GM11168 (cell line): ENCODE data around the gene CYTH1.
"Not testable (repeated sequence)": the region's sequence is repeated elsewhere in the genome, so short reads cannot be mapped to it uniquely, and the experiment has no call there.

Source experiments
- in situ Hi-C: fragments of 300-500 bp; cut with MboI; formaldehyde crosslinking; loops from one replicate; pipeline ENCODE4 v1.12.0; 2022; ENCODE audit warnings: low sequenced_read_pairs; ENCODE audit not compliant: unreplicated experiment

The CYTH1 gene

DNA sequence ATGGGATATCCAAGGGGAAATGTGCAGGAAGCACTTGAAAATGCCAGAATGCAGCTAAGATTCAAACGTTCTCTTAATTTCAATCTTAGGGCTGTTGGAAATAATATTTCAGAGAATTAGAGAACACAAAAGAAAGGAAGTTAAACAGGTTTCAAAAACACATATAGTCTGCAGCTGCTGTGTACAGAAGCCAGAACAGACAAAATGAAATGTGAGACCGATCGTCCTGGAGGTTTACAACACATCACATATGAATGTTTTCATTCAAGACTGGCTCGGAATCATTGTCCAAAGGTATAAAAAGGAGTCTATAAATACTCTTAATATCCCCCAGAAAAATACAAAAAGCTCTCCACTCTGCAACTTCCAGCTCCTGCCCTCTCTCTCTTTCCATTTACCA, 14.3 kb downstream of the CYTH1 start:
- in situ Hi-C loops = no loop called here

- in situ Hi-C loops = no loop called here
Observed at GRCh38 chr17:78766743-78767294, 15.3 kb downstream of the CYTH1 start.

GRCh38 chr17:78766225-78766624, 15.8 kb downstream of the CYTH1 start:
- in situ Hi-C loops = no loop called here

DNA sequence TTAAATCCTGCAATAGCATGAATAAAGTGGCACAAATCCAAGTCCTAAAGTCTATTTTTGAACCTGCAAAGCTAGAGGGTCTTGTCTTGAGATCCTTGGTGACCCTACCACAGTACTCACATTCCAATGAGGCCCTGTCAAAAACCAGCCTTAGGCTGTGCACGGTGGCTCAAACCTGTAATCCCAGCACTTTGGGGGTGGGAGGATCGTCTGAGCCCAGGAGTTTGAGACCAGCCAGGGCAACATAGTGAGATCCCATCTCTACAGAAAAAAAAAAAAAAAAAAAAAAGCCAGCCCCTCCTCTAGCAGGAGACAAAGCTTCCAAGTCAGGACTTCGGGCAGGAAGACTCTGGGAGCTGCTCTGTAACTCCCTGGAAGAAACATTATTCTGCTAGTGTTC, 16.3 kb downstream of the CYTH1 start:
- in situ Hi-C loops = no loop called here

- in situ Hi-C loops = no loop called here
Observed at GRCh38 chr17:78764871-78765270, 17.2 kb downstream of the CYTH1 start.

DNA sequence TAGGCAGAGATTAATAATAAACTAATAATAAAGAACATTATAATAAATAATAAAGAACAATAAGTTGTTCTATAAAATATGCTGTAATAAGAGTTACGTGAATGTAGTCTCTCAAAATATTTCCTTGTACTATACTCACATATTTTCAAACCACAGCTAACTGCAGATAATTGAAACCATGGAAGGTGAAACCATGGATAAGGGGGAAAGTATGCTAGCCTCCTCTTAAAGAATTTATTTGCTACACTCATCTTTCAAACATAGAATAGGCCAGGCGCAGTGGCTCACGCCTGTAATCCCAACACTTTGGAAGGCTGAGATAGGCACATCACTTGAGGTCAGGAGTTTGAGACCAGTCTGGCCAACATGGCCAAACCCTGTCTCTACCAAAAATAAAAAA, 18.5 kb downstream of the CYTH1 start:
- in situ Hi-C loops = no loop called here

DNA sequence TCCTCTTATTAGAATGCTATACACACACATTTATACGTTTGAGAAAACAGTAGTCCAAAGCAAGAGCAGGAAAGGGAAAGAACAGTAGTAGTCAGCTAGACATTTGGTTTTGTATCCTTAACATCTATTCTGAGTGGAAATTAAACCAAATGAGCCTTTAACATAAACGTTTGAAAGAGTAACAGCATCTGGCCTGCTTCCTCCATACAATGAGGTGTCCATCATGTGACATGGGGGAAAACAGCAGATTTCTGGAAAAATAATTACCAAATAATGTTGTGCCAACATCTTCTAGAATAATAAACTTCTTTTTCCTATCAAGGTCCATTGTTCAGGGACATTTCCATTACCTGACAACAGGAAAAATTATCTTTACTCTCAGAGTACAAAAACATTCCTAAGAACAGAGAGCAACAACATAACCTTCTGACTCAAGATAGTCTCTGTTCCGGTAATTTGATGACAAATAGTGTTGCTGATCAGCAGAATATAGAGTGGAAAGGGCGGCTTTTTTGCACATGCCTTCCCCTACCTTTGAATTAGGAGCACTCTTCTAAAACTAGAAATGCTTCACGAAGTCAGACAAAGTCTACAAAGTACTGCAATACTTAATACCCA, 20.2 kb downstream of the CYTH1 start:
- in situ Hi-C loops = no loop called here

- in situ Hi-C loops = no loop called here
Observed at GRCh38 chr17:78759969-78760352, 22.1 kb downstream of the CYTH1 start.

DNA sequence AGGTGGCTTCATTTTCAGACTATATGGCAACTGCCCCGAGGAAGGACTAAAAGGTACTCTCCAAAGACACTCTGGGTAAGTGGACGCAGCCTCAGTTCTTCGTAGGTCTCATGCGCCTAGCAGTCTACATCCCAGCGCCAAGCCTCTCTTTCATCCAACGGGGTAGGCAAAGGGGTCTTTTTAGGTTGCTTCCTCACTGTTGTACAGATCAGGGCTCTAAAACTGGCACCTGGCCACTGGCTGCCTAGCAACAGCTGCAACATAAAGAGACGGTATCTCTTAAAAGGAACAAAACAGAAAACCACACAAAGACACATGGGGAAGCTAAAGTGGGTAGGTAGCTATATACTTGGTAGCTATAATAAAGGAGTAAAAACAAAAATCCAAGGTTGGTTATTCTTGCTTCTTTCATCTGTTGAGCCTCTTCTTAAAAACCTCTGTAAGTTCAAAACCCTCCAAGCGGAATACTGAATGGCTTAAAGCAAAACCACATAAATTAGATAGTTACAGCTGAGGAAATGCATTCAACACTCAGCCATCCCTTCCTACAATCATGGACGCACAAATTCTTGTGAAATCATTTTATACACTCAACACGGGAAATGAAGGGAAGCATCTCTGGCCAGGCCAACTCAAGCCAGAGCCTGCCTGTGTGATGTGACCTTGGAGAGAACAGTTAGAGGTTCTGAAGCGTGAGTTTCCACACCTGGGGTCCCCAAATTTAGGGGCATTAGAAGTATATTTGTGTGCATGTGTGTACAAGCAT, 22.7 kb downstream of the CYTH1 start:
- in situ Hi-C loops = no loop called here

GRCh38 chr17:78753316-78754250, 28.5 kb downstream of the CYTH1 start:
- in situ Hi-C loops = no loop called here

DNA sequence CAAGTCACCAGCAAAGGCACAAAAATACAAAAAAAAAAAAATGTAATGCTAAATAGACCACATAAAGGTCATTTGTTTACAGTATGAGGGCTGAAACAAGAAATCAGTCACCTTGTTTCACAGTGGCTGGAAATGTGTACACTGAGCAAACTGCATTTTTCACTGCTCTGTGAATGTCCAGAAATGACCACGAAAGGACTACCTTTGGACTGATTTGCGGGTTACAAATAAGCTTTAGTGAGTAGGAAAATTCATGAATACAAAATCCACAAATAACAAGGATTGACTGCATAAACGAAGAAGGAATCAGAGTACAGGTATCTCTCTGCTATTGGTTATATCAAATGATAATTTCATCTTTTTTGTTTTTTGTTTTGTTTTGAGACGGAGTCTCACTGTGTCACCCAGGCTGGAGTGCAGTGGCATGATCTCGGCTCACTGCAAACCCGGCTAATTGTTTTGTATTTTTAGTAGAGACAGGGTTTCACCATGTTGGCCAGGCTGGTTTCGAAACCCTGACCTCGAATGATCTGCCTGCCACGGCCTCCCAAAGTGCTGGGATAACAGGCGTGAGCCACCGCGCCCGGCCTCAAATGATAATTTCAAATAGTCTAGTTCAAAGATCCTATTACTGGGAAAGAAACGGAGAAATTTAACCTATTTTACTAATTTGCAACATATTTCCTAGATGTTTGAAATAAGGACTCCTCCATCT, 30.5 kb downstream of the CYTH1 start:
- in situ Hi-C loops = no loop called here

GRCh38 chr17:78751000-78751399, 31.1 kb downstream of the CYTH1 start:
- in situ Hi-C loops = not testable (repeated sequence)

DNA sequence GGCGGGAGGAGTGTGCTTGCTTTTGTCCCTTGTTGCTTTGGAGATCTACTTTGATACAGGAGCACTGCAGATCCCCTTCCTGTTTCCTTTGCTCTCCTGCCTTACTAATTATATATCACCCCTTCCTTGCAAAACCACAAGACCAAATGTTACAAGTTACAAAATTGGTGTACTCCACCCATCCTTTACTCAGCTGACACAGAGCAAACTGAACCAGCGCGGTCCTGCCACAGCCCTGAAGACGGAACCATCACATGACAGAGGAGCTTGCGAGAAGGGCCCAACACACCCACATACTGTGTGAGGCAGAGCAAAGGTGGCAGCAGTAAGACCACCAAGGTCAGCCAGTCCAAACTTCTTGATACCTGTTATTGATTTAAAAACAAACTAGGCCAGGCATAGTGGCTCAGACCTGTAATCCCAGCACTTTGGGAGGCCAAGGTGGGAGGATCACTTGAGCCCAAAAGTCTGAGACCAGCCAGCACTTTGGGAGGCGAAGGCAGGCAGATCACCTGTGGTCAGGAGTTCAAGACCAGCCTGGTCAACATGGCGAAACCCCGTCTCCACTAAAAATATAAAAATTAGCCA, 33.2 kb downstream of the CYTH1 start:
- in situ Hi-C loops = no loop called here

GRCh38 chr17:78748048-78748729, 33.9 kb downstream of the CYTH1 start:
- in situ Hi-C loops = no loop called here

DNA sequence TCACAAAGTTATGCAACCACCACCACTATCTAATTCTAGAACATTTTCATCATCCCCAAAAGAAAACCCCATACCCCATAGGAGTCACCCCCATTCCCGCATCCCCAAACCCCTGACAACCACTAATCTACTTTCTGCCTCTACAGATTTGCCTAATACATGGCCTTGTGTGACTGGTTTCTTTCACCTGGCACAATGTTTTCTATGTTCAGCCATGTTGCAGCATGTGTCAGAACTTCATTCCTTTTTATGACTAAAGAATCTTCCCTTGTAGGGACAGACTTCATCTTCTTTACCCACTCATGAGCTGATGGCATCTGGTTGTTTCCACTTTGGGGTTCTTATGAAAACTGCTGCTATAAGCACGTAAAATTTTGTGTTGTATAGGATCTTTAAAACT, 34.6 kb downstream of the CYTH1 start:
- in situ Hi-C loops = no loop called here

GRCh38 chr17:78746949-78747269, 35.2 kb downstream of the CYTH1 start:
- in situ Hi-C loops = no loop called here

- in situ Hi-C loops = no loop called here
Observed at GRCh38 chr17:78746263-78746948, 35.7 kb downstream of the CYTH1 start.

- in situ Hi-C loops = no loop called here
Observed at GRCh38 chr17:78745407-78746088, 36.5 kb downstream of the CYTH1 start.
